Fibroblast of lung (primary cell): ENCODE results near the gene JMJD7. TPM values are rescaled to one million over a fixed set of nuclear protein-coding genes. Genes with fewer than 3 reads are reported as not detected.

Source experiments
- DNase-seq, 2 donors: peaks; one replicate each; pipeline versions ENCODE4 v3.0.0 to v3.0.0-alpha.2; 2010; ENCODE audit warnings: low read depth in 2 of 2
- H2AFZ ChIP-seq: 2 replicates; pipeline ENCODE4 v1.5.1; 2012; ENCODE audit warnings: low read length, control low read depth, inconsistent platforms
- H3K27ac ChIP-seq: 2 replicates; pipeline ENCODE4 v1.5.1; 2011; ENCODE audit warnings: low read length, control low read depth; ENCODE audit not compliant: insufficient read depth
- H3K27me3 ChIP-seq: 2 replicates; pipeline ENCODE4 v1.5.1; 2011; ENCODE audit warnings: mild to moderate bottlenecking, low read length; ENCODE audit not compliant: control insufficient read depth, insufficient read depth
- H3K36me3 ChIP-seq: 2 replicates; pipeline ENCODE4 v1.5.1; 2011; ENCODE audit warnings: low read length; ENCODE audit not compliant: control insufficient read depth, insufficient read depth
- H3K4me1 ChIP-seq: 2 replicates; pipeline ENCODE4 v1.5.1; 2011; ENCODE audit warnings: low read length; ENCODE audit not compliant: control insufficient read depth, insufficient read depth; ENCODE audit errors: extremely low read depth
- H3K4me2 ChIP-seq: 2 replicates; pipeline ENCODE4 v1.5.1; 2011; ENCODE audit warnings: low read length, control low read depth; ENCODE audit not compliant: insufficient read depth; ENCODE audit errors: extremely low read depth
- H3K4me3 ChIP-seq, 4 experiments: fragments of 200-600 bp in 1 of 4; sonication (generic) in 1 of 4; replicated peaks in 1 of 4; 2 replicates each; pipeline ENCODE4 v1.5.1; 2011 to 2016; ENCODE audit warnings: low read length in 4 of 4, low read depth in 3 of 4, mild to moderate bottlenecking in 3 of 4, control low read depth in 2 of 4, inconsistent platforms in 1 of 4, mixed read lengths in 1 of 4; ENCODE audit not compliant: insufficient read depth in 1 of 4; ENCODE audit errors: control extremely low read depth in 1 of 4
- H3K79me2 ChIP-seq: 2 replicates; pipeline ENCODE4 v1.5.1; 2012; ENCODE audit warnings: mild to moderate bottlenecking, low read length, inconsistent platforms; ENCODE audit not compliant: control insufficient read depth, insufficient read depth
- H3K9ac ChIP-seq: 2 replicates; pipeline ENCODE4 v1.5.1; 2011; ENCODE audit warnings: mild to moderate bottlenecking, low read length, control low read depth; ENCODE audit not compliant: insufficient read depth
- H3K9me3 ChIP-seq: 2 replicates; pipeline ENCODE4 v1.5.1; 2012; ENCODE audit warnings: low read depth, low read length; ENCODE audit not compliant: control insufficient read depth, insufficient read depth
- H4K20me1 ChIP-seq: 2 replicates; pipeline ENCODE4 v1.5.1; 2011; ENCODE audit warnings: low read length; ENCODE audit not compliant: control insufficient read depth, insufficient read depth; ENCODE audit errors: extremely low read depth
- EZH2 ChIP-seq: IDR thresholded peaks from 2 replicates; pipeline ENCODE4 v1.5.1; 2012; ENCODE audit warnings: low read length, control low read depth, mild to moderate bottlenecking; ENCODE audit errors: missing control alignments
- polyA plus RNA-seq, 2 donors: library from polyadenylated mRNA; depleted of rRNA in 1 of 2; stranded (reverse) in 1 of 2; unstranded in 1 of 2; fragments of >200 nt; gene quantifications; 2 replicates each; pipeline ENCODE4 v1.2.1, GENCODE V29; 2011 to 2012; ENCODE audit warnings: missing spikeins in 1 of 2
- total RNA-seq: library from RNA; depleted of rRNA; stranded (reverse); fragments of >200 nt; gene quantifications from 2 replicates; pipeline ENCODE4 v1.2.1, GENCODE V29; 2014
- TF ChIP-seq, protein P1 (sequence below), 2 donors: IDR thresholded peaks in 1 of 2; conservative IDR thresholded peaks in 1 of 2; 1 replicate in 1 of 2; 2 replicates in 1 of 2; pipeline ENCODE4 v1.5.1; 2011 to 2012; ENCODE audit warnings: low read length in 2 of 2, control low read depth in 1 of 2, inconsistent platforms in 1 of 2, low read depth in 1 of 2, mild to moderate bottlenecking in 1 of 2

Gene JMJD7
- total and polyA plus RNA-seq, 2 donors (not counting 1 experiment from before 2014, with no cell fraction given), result 2.2 to 4.0 TPM

DNA sequence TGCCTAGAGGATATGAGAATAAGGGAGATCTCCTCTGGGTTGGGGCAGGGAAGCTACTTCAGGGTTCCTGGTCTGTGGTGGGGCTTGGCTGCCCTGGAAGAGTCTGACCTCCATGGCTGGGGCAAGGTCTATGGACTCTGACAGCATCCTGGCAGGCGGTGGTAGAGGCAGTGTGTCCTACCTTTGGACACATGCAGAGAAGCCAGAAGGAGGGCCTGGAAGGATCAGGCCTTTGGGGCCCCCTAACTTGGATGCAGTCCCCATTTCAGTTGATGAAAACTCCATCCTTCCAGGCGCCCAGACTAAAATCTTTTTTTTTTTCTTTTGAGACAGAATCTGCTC, 55.6 kb downstream of the JMJD7 start:
- Histone ChIP-seq H4K20me1 (no peaks in the 10 kb centered on the region), H3K4me1 (no peaks in the 10 kb centered on the region), H3K36me3 (no peaks in the 10 kb centered on the region), H3K4me3 (no peak overlapping the region), H3K27ac (no peak overlapping the region), H2AFZ (no peak overlapping the region), H3K9me3 (no peaks in the 10 kb centered on the region), H3K79me2 (no peaks in the 10 kb centered on the region), H3K4me2 (no peak overlapping the region), H3K27me3 (peaks cover 3% of the 10 kb centered on the region), H3K9ac (no peak overlapping the region)
- TF ChIP-seq, protein P1, sequence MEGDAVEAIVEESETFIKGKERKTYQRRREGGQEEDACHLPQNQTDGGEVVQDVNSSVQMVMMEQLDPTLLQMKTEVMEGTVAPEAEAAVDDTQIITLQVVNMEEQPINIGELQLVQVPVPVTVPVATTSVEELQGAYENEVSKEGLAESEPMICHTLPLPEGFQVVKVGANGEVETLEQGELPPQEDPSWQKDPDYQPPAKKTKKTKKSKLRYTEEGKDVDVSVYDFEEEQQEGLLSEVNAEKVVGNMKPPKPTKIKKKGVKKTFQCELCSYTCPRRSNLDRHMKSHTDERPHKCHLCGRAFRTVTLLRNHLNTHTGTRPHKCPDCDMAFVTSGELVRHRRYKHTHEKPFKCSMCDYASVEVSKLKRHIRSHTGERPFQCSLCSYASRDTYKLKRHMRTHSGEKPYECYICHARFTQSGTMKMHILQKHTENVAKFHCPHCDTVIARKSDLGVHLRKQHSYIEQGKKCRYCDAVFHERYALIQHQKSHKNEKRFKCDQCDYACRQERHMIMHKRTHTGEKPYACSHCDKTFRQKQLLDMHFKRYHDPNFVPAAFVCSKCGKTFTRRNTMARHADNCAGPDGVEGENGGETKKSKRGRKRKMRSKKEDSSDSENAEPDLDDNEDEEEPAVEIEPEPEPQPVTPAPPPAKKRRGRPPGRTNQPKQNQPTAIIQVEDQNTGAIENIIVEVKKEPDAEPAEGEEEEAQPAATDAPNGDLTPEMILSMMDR (conservative IDR thresholded peaks at IDR 0.05 in 1 of 2, IDR thresholded peaks at IDR 0.05 in 1 of 2; ENCODE audit: low read depth in 1 of 2, low read length in 2 of 2), result no peak
- TF ChIP-seq EZH2, result no peak
- DNase-seq, result no peak

DNA sequence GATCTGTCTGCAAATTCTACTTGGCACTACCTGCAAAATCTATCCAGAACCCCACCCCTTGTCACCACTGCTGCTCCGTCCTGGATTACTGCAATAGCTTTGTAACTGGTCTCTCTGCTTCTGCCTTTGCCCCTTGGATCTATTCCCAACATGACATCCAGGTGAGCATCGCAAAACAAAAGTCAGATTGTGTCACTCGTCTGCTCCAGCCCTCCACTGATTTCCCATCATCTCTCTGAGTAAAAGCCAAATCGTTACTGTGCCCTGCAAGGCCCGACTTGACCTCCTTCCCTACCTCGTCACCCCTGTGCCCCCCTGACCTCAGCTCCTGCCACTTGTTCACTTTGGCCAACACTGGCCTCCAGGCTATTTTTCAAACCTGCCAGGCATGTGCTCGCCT, 56.6 kb downstream of the JMJD7 start:
- Histone ChIP-seq H3K27me3 (peaks cover 3% of the 10 kb centered on the region), H3K4me1 (no peaks in the 10 kb centered on the region), H3K36me3 (no peaks in the 10 kb centered on the region), H3K9ac (no peak overlapping the region), H4K20me1 (no peaks in the 10 kb centered on the region), H3K4me3 (no peak overlapping the region), H3K27ac (no peak overlapping the region), H3K9me3 (no peaks in the 10 kb centered on the region), H3K4me2 (no peak overlapping the region), H3K79me2 (no peaks in the 10 kb centered on the region), H2AFZ (no peak overlapping the region)
- no peak for TF ChIP-seq EZH2
- TF ChIP-seq, protein P1 (conservative IDR thresholded peaks at IDR 0.05 in 1 of 2, IDR thresholded peaks at IDR 0.05 in 1 of 2; ENCODE audit: low read depth in 1 of 2, low read length in 2 of 2), result no peak
- no peak for DNase-seq

DNA sequence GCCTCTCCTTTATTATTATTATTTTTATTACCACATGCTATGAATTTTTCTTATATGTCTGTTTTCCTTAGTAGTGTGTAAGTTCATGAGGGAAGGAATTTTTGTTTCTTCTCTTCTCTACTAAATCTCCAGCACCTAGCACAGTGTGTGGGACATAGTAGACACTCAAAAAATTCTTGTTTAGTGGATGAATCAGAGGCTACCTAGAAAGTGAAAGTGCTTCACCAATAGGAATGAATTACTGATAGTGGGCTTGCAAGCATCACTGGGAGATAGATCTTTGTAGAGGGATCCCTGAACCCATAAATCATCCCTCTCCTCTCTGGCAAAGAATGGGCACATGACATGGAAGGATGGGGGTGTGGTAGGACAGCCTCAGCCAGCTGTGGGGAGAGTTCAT, 57.4 kb downstream of the JMJD7 start:
- H3K4me3 ChIP-seq, result no peak overlapping the region
- H4K20me1 ChIP-seq, result no peaks in the 10 kb centered on the region
- H3K4me1 ChIP-seq, result no peaks in the 10 kb centered on the region
- H3K9ac ChIP-seq, result no peak overlapping the region
- DNase-seq, result no peak
- no peak overlapping the region for H3K27ac ChIP-seq
- no peak overlapping the region for H3K4me2 ChIP-seq
- TF ChIP-seq, protein P1 (conservative IDR thresholded peaks at IDR 0.05 in 1 of 2, IDR thresholded peaks at IDR 0.05 in 1 of 2; ENCODE audit: low read depth in 1 of 2, low read length in 2 of 2), result no peak
- no peak for TF ChIP-seq EZH2
- H3K79me2 ChIP-seq, result no peaks in the 10 kb centered on the region
- H2AFZ ChIP-seq, result no peak overlapping the region
- H3K27me3 ChIP-seq, result peaks cover 3% of the 10 kb centered on the region
- no peaks in the 10 kb centered on the region for H3K36me3 ChIP-seq
- H3K9me3 ChIP-seq, result no peaks in the 10 kb centered on the region
